Embryonic facial prominence (tissue), 1 donor: ENCODE results near the gene FABP6.

Experiments
- DNase-seq: peaks from one replicate; pipeline ENCODE4 v3.0.0-alpha.2; 2016; ENCODE audit errors: extremely low spot score

FABP6 gene

DNA sequence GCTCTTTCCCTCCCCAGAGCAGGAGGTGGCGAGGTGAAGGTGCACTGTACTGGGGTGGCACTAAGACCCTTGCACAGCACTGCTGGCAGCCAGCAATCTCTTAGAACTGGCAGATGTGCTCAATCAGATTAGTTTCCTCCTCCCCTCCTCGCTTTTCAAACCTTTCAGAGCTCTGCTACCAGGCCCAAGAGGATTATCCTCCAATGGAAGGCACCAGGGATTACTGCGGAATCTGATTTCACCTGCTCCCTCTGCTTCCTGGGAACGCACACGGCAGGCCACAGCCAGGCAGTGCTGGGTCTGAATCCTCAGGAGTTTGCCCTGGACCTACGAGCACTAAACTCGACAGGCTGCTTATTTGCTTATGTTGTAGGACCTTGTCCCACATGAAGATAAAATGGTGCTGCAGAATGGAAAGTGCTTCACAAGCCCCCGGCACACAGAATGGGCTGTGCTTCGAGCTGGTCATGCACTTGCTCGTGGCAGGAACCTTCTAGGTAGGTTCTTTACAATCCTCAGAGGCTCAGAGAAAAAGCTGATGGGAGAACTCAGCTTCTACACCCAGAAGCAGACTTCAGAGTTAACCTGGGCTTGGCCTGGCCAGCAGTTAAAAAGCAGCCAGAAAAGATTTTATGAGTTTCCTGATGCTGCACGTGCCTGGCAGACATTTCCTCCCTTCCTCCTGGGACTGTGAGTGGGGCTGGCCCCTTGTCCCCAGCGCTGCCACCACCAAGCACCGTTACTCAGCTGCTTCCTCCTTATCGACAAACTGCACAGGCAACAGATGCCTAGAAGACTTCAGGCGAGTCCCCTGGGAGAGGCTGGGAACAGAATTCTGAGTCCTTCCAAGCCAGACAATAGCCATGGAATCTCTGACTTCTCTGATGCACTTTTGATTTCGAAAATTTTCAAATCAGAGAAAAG, 33.1 kb downstream of the FABP6 start:
- no peak for DNase-seq

DNA sequence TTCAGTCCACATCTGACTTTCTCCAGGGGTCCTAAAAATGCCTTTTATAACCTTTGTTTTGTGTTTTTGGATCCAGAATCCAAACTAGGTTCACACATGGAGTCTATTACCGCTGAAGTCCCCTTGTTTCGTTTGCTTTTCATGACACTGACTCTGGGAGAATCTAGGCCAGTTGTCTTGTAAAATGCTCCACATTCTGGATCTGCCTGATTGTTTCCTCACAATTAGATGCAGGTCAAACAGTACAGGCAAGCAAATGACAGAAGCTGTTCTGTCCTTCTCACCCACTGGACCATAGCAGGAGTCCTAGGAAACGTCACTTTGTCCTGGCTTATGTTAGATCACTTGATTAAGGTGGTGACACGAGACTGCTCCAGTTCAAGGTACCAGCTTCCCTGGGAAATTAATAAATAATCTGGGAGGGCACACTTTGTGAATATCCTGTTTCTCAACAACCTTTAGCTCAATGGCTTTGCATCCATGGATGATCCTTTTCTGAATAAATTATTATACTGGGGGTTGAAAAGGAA, 34.1 kb downstream of the FABP6 start:
- DNase-seq = no peak

DNA sequence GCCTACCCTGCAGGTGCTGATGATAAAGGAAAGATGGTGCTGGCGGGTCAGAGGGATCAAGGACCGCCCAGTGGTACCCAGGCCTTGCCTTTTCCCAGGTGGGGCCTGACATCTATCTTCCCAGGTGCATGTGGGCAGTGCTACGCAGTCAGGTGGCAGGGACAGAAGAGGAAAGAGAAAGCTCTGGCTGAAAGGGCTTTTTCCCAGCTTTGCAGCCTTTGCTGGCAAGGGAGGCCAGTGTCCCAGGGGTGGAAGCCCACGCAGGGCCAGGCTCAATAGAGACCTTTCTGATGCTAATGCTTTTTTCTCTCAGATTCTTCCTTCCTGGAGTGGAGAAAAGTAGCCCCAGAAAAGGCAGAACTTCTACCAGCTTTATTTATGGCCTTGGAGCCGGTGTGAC, 36.7 kb downstream of the FABP6 start:
- DNase-seq = no peak

DNA sequence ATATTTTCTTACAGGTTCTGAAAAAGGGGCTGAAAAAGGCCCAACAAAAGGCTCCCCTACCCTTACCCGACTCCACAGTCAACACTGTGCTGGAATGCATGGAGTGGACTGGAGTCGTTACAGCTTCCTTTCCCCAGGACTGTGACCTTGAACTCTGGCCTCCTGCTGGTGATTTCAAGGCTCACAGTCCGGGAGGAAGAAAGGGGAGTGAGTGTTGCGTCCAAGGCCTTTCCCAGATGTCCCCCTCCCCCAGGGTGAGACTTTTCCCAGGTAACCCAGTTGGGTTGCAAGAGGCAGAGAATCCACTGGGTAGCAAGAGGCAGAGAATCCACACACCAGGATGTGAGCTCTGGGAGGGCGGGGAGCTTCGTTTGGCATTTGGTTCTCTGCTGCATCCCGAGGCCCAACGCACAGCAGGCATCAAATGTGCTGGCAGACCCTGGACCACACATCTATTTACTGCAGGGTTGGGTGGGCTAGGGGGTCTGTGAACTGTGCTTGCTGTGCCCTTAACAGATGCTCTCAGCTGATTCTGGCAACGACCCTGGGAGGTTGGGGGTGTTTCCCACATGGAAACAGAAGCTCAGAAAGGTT, 37.5 kb downstream of the FABP6 start:
- DNase-seq = no peak

GRCh38 chr5:160268121-160268520, 38.8 kb downstream of the FABP6 start:
- no peak for DNase-seq

- DNase-seq = no peak
These were observed 39.7 kb downstream of the FABP6 start for GRCh38 chr5:160269017-160269416.

- no peak for DNase-seq
These were observed 41.4 kb downstream of the FABP6 start for GRCh38 chr5:160270704-160271103.

GRCh38 chr5:160271396-160271795, 42.1 kb downstream of the FABP6 start:
- peak; percentile 19 for DNase-seq

- DNase-seq = no peak
These were observed 42.5 kb downstream of the FABP6 start for GRCh38 chr5:160271836-160272235.

DNA sequence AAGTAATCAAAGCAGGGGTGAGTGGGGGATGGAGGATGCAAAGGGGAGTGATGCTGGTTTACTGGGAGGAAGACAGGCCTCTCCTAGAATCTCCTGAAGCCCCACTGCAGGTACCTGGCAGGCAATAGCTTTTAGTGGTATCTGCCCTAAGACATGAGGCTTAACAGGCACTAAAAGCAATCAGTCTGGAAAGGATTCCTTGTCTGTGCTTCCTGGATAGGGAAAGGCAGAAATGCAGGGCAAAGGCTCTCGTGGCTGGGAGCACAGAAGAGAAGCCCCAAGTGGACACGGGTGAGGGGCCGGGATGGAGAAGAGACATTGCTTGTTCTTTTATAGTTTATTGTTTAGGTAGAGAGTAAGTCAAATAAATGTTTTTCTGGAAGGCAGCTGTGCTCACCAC, 43.0 kb downstream of the FABP6 start:
- no peak for DNase-seq

GRCh38 chr5:160272889-160273288, 43.6 kb downstream of the FABP6 start:
- no peak for DNase-seq

GRCh38 chr5:160274483-160274931, 45.2 kb downstream of the FABP6 start:
- DNase-seq = no peak

DNA sequence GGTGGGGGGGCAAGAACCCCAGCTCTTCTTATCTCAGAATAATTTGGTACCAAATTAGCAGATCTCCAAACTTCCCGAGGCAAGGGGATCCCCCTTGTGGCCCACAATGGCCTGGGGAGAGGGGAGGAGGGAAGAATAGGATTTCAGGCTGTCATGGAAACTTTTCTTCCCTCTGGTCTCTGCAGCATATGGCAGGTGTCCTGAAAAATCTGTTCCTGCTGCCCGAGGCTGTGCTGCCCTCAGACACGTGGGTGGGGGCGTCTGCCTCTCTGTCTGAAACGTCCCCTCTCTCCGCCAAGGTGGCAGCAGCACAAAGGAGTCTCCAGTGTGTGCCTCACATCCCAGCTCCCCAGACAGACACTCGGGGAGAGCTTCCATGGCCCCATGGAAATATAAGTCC, 49.0 kb downstream of the FABP6 start:
- no peak for DNase-seq

DNA sequence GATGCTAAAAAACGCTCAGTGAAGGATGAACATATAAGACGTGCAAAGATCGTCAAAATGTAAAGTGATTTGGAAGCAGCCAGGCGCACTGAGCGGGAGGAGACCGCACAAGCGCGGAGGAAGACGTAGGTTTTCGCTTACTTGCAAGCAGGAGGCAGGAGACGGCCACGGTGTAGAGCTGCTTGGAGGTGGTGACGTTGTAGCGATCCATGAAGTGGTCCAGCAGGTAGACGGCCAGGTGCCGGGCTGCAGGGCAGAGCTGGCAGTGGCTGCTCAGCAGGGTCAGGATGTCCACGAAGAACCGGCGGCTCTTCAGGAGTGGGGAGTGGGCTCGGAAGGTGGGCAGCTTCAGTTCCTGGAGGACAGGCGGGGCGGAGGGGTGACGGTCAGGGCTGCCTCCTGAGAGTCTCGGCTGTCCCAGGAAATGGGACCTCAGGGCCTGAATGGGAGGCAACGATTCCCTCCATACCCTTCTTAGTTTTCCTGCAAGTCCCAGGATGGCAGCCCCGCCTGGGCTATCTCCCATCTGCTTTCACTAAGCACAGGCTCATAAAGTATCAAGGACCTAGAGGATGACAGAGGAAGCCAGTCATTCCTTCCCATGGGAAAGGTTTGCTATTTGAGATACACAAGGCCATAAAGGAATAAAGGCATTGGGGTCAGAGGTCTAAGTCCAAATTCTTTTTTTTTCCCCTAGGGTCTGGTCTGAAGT, 51.2 kb downstream of the FABP6 start:
- no peak for DNase-seq

- no peak for DNase-seq
These were observed 52.0 kb downstream of the FABP6 start for GRCh38 chr5:160281275-160281674.

- no peak for DNase-seq
These were observed 55.1 kb downstream of the FABP6 start for GRCh38 chr5:160284291-160284873.

DNA sequence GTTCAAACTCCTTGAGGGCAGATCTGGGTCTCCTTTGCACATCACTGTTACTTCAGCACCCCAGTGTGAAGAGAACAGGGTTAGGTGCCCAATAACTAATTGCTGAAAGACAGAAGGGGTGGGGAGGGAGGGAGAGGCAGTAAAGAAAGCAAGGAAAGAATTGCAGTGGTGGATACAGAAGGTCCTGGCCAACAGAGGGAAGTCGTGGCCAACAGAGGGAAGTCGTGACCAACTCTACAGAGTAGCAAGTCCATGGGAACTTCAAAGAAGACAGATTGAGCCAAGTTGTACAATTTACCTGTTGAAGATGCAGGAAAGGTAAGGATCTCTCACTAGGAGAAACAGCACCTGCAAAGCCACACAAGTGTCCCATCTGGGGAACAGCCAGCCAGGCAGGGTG, 56.0 kb downstream of the FABP6 start:
- no peak for DNase-seq

GRCh38 chr5:160286947-160287346, 57.6 kb downstream of the FABP6 start:
- DNase-seq = no peak

DNA sequence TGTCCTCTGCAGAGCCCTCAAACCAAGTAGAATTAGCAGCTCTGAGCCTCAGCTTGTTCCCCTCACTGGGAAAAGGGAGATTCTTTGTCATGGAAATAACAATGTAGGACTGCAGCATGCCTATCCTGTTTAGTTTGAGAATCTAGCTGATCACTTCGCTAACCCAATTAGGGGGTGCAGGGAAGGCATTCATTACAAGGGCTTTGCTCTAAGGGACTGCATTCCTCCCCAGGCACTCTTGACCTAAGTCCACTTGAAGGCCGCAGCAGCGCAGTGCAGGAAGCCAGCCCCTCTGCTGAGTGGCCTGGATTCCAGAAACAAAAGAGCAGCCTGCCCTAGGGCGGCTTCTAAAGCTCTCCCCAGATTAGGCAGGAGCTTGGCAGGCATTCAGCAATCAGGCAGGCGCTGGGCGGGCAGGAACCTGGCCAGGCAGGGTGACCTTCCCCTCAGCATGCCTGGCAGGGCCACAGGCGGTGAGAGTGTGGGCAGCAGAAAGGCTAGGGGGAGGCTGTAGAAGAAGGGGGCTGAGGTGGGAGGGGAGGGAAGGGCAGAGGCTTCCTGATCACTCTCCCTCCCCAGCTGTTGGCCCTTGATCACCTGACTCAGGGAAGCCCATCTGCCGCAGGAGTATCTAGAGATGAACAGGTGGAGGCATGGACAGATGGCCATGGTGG, 58.2 kb downstream of the FABP6 start:
- DNase-seq = no peak
